Testis (tissue), 2 donors: ENCODE data around the gene SOX6.

Source experiments
- POLR2A ChIP-seq: fragments of 450-650 bp; IDR thresholded peaks from one replicate; pipeline ENCODE4 v1.6.1; 2017; ENCODE audit warnings: antibody characterized with exemption, mild to moderate bottlenecking, moderate library complexity
- TF ChIP-seq, protein P1 (sequence below), 3 experiments: fragments of 450-650 bp in 2 of 3; fragments of 200-600 bp in 1 of 3; sonication (generic) in 1 of 3; IDR thresholded peaks; one replicate each; pipeline ENCODE4 v1.5.1; 2016 to 2019; ENCODE audit warnings: antibody characterized with exemption in 3 of 3, mild to moderate bottlenecking in 2 of 3, moderate library complexity in 1 of 3

GRCh38 chr11:16081382-16082094 lies 274.8 kb downstream of the SOX6 start:
- TF ChIP-seq, protein P1, sequence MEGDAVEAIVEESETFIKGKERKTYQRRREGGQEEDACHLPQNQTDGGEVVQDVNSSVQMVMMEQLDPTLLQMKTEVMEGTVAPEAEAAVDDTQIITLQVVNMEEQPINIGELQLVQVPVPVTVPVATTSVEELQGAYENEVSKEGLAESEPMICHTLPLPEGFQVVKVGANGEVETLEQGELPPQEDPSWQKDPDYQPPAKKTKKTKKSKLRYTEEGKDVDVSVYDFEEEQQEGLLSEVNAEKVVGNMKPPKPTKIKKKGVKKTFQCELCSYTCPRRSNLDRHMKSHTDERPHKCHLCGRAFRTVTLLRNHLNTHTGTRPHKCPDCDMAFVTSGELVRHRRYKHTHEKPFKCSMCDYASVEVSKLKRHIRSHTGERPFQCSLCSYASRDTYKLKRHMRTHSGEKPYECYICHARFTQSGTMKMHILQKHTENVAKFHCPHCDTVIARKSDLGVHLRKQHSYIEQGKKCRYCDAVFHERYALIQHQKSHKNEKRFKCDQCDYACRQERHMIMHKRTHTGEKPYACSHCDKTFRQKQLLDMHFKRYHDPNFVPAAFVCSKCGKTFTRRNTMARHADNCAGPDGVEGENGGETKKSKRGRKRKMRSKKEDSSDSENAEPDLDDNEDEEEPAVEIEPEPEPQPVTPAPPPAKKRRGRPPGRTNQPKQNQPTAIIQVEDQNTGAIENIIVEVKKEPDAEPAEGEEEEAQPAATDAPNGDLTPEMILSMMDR (IDR thresholded peaks at IDR 0.05): no peak
- no peak for TF ChIP-seq POLR2A
